H9 (cell line): ENCODE results near the gene VCAN. TPM values are rescaled to one million over a fixed set of nuclear protein-coding genes. Genes with fewer than 3 reads are reported as not detected.

ENCODE experiments used
- DNase-seq: peaks from one replicate; pipeline ENCODE4 v3.0.0-alpha.2; 2017
- H2AFZ ChIP-seq: one replicate; pipeline ENCODE4 v1.6.1; 2013; ENCODE audit warnings: mild to moderate bottlenecking, low read length, control low read depth, moderate library complexity
- H2AK5ac ChIP-seq: 2 replicates; pipeline ENCODE4 v1.6.1; 2013; ENCODE audit warnings: low read length, control low read depth, mixed read lengths; ENCODE audit not compliant: insufficient read length
- H2BK120ac ChIP-seq: one replicate; pipeline ENCODE4 v1.6.1; 2013; ENCODE audit warnings: low read depth, mild to moderate bottlenecking, low read length, control low read depth, inconsistent platforms; ENCODE audit not compliant: poor library complexity, severe bottlenecking
- H2BK12ac ChIP-seq: 2 replicates; pipeline ENCODE4 v1.6.1; 2013; ENCODE audit warnings: low read length, control low read depth, mixed read lengths, low read depth; ENCODE audit not compliant: insufficient read length
- H2BK15ac ChIP-seq: 2 replicates; pipeline ENCODE4 v1.6.1; 2013; ENCODE audit warnings: low read depth, low read length, control low read depth
- H2BK20ac ChIP-seq: one replicate; pipeline ENCODE4 v1.6.1; 2013; ENCODE audit warnings: low read depth, mild to moderate bottlenecking, low read length, control low read depth, inconsistent platforms; ENCODE audit not compliant: poor library complexity, severe bottlenecking
- H2BK5ac ChIP-seq: 2 replicates; pipeline ENCODE4 v1.6.1; 2013; ENCODE audit warnings: low read length, control low read depth, mixed read lengths; ENCODE audit not compliant: insufficient read length
- H3K14ac ChIP-seq: 2 replicates; pipeline ENCODE4 v1.6.1; 2013; ENCODE audit warnings: low read length, control low read depth; ENCODE audit not compliant: insufficient read depth
- H3K18ac ChIP-seq: 2 replicates; pipeline ENCODE4 v1.6.1; 2013; ENCODE audit warnings: low read depth, mild to moderate bottlenecking, mixed read lengths, low read length, control low read depth; ENCODE audit not compliant: insufficient read length
- H3K23ac ChIP-seq: 2 replicates; pipeline ENCODE4 v1.6.1; 2013; ENCODE audit warnings: low read length, control low read depth, mixed read lengths, low read depth; ENCODE audit not compliant: insufficient read length
- H3K23me2 ChIP-seq: 2 replicates; pipeline ENCODE4 v1.6.1; 2013; ENCODE audit warnings: low read depth, mild to moderate bottlenecking, mixed read lengths, low read length, control low read depth; ENCODE audit not compliant: insufficient read length, poor library complexity, severe bottlenecking
- H3K27ac ChIP-seq: 2 replicates; pipeline ENCODE4 v1.5.1; 2013; ENCODE audit warnings: low read length, control low read depth, mixed read lengths, low read depth; ENCODE audit not compliant: insufficient read length
- H3K27me3 ChIP-seq: 2 replicates; pipeline ENCODE4 v1.6.1; 2013; ENCODE audit warnings: low read length, control low read depth, inconsistent platforms; ENCODE audit not compliant: insufficient read depth
- H3K4ac ChIP-seq: 2 replicates; pipeline ENCODE4 v1.6.1; 2013; ENCODE audit warnings: low read depth, mild to moderate bottlenecking, control low read depth, inconsistent platforms, low read length, moderate library complexity
- H3K4me1 ChIP-seq: 2 replicates; pipeline ENCODE4 v1.6.1; 2013; ENCODE audit warnings: low read length, control low read depth, inconsistent platforms; ENCODE audit not compliant: insufficient read depth
- H3K4me2 ChIP-seq: 2 replicates; pipeline ENCODE4 v1.6.1; 2013; ENCODE audit warnings: low read length, control low read depth, mixed read lengths; ENCODE audit not compliant: insufficient read length, insufficient read depth
- H3K56ac ChIP-seq: 2 replicates; pipeline ENCODE4 v1.6.1; 2013; ENCODE audit warnings: low read depth, mild to moderate bottlenecking, mixed read lengths, low read length, control low read depth; ENCODE audit not compliant: insufficient read length
- H3K79me1 ChIP-seq: 2 replicates; pipeline ENCODE4 v1.6.1; 2013; ENCODE audit warnings: low read depth, mild to moderate bottlenecking, moderate library complexity, low read length, control low read depth, inconsistent platforms; ENCODE audit not compliant: insufficient read depth, poor library complexity, severe bottlenecking
- H3K79me2 ChIP-seq: 2 replicates; pipeline ENCODE4 v1.6.1; 2013; ENCODE audit warnings: low read length, control low read depth, inconsistent platforms; ENCODE audit not compliant: insufficient read depth
- H3K9ac ChIP-seq: 2 replicates; pipeline ENCODE4 v1.6.1; 2013; ENCODE audit warnings: low read length, control low read depth, mixed read lengths; ENCODE audit not compliant: insufficient read length; ENCODE audit errors: extremely low read depth
- H3K9me3 ChIP-seq: one replicate; pipeline ENCODE4 v1.6.1; 2013; ENCODE audit warnings: low read depth, low read length, inconsistent platforms; ENCODE audit not compliant: control insufficient read depth
- H3T11ph ChIP-seq: one replicate; pipeline ENCODE4 v1.6.1; 2013; ENCODE audit warnings: mild to moderate bottlenecking, low read length, control low read depth, inconsistent platforms
- H4K20me1 ChIP-seq: one replicate; pipeline ENCODE4 v1.6.1; 2013; ENCODE audit not compliant: control insufficient read depth, insufficient read length, insufficient read depth
- H4K5ac ChIP-seq: 2 replicates; pipeline ENCODE4 v1.6.1; 2013; ENCODE audit warnings: low read depth, mild to moderate bottlenecking, mixed read lengths, low read length, control low read depth; ENCODE audit not compliant: insufficient read length
- H4K8ac ChIP-seq: replicated peaks from 2 replicates; pipeline ENCODE4 v1.6.1; 2013; ENCODE audit warnings: low read length, control low read depth, mixed read lengths, low read depth; ENCODE audit not compliant: insufficient read length
- H4K91ac ChIP-seq: 2 replicates; pipeline ENCODE4 v1.6.1; 2013; ENCODE audit warnings: low read depth, mild to moderate bottlenecking, moderate library complexity, mixed read lengths, low read length, control low read depth; ENCODE audit not compliant: insufficient read length
- H3K27ac Mint-ChIP-seq, 3 experiments: 2 replicates in 2 of 3; 3 replicates in 1 of 3; pipeline ENCODE4 v1.8.0; 2020 to 2021; ENCODE audit warnings: mixed read lengths in 3 of 3, mild to moderate bottlenecking in 1 of 3, moderate library complexity in 1 of 3
- H3K27me3 Mint-ChIP-seq: 2 replicates; pipeline ENCODE4 v1.8.0; 2021; ENCODE audit warnings: low read depth, mild to moderate bottlenecking, moderate library complexity, mixed read lengths
- H3K36me3 Mint-ChIP-seq, 3 experiments: 2 replicates in 2 of 3; 3 replicates in 1 of 3; pipeline ENCODE4 v1.8.0; 2020 to 2021; ENCODE audit warnings: low read depth in 3 of 3, mixed read lengths in 3 of 3; ENCODE audit not compliant: insufficient read depth in 1 of 3
- H3K4me1 Mint-ChIP-seq, 2 experiments: 2 replicates each; pipeline ENCODE4 v1.8.0; 2020; ENCODE audit warnings: mixed read lengths in 2 of 2
- H3K4me3 Mint-ChIP-seq, 2 experiments: 2 replicates in 1 of 2; 3 replicates in 1 of 2; pipeline ENCODE4 v1.8.0; 2020 to 2021; ENCODE audit warnings: mild to moderate bottlenecking in 2 of 2, mixed read lengths in 2 of 2, moderate library complexity in 1 of 2
- H3K9me3 Mint-ChIP-seq, 2 experiments: 2 replicates in 1 of 2; 3 replicates in 1 of 2; pipeline ENCODE4 v1.8.0; 2020; ENCODE audit warnings: mild to moderate bottlenecking in 2 of 2, mixed read lengths in 2 of 2, moderate library complexity in 1 of 2
- CTCF ChIP-seq: fragments of 200-600 bp; sonication (generic); conservative IDR thresholded peaks from 3 replicates; pipeline ENCODE4 v1.8.0; 2021; ENCODE audit warnings: antibody characterized with exemption, mild to moderate bottlenecking
- WGBS: extraction: QIAGEN DNeasy Blood & Tissue Kit; methylation state at CpG from one replicate; pipeline ENCODE4 v1.1.7; 2013; ENCODE audit warnings: missing lambda C conversion rate, low lambda C conversion rate, mixed read lengths; ENCODE audit not compliant: insufficient read length; ENCODE audit errors: extremely low coverage; 5-methylcytosine and 5-hydroxymethylcytosine counted together
- total RNA-seq: library from RNA; stranded (reverse); gene quantifications from 2 replicates; pipeline ENCODE4 v1.2.1, GENCODE V29; 2021

The VCAN gene
- total RNA-seq, 1 experiment from 2014 or later = 278 TPM

GRCh38 chr5:83475391-83475863 lies 3.9 kb downstream of the VCAN start:
- H3K14ac ChIP-seq = no peak overlapping the region
- no peak overlapping the region for H3K23ac ChIP-seq
- H3K27me3 ChIP-seq = no peaks in the 10 kb centered on the region
- Mint-ChIP-seq H3K27me3 (no peaks in the 10 kb centered on the region), H3K27ac (peak overlapping the region; percentile 93 to 98 (median 96); a peak in 6 of 7 replicates), H3K9me3 (no peaks in the 10 kb centered on the region; a peak in 2 of 5 replicates), H3K4me1 (peaks cover 47 to 55% of the 10 kb centered on the region in 2 experiments), H3K4me3 (peak overlapping the region; percentile 68 to 92), H3K36me3 (peaks cover 4 to 30% (median 10%) of the 10 kb centered on the region in 3 experiments; a peak in 6 of 7 replicates)
- H2BK5ac ChIP-seq = no peak overlapping the region
- peak overlapping the region; percentile 90 for H3K27ac ChIP-seq
- no peak overlapping the region for H2BK12ac ChIP-seq
- H2AFZ ChIP-seq = no peak overlapping the region
- no peaks in the 10 kb centered on the region for H3K9me3 ChIP-seq
- H3K79me2 ChIP-seq = peaks cover 27% of the 10 kb centered on the region; the same call in 1 of the 2 replicates
- H3K4me1 ChIP-seq = peaks cover 8% of the 10 kb centered on the region; the same call in 1 of the 2 replicates
- no peak overlapping the region for H3K56ac ChIP-seq
- H2BK15ac ChIP-seq = no peak overlapping the region
- no peak overlapping the region for H2AK5ac ChIP-seq
- H3K18ac ChIP-seq = no peak overlapping the region
- H3K23me2 ChIP-seq = peaks cover 36% of the 10 kb centered on the region
- H3T11ph ChIP-seq = no peak overlapping the region
- H4K20me1 ChIP-seq = no peaks in the 10 kb centered on the region
- H4K91ac ChIP-seq = no peak overlapping the region
- H3K79me1 ChIP-seq = no peaks in the 10 kb centered on the region
- H3K9ac ChIP-seq = peak overlapping the region; percentile 66
- no peak overlapping the region for H2BK120ac ChIP-seq
- no peak overlapping the region for H4K5ac ChIP-seq
- no peak overlapping the region for H2BK20ac ChIP-seq
- peak overlapping the region; percentile 55 for H3K4me2 ChIP-seq
- no peak for DNase-seq
- no peak overlapping the region for H3K4ac ChIP-seq
- no CpG with 5 or more reads among the region's 5 CpGs for WGBS
- H4K8ac ChIP-seq = no peak overlapping the region
- no peak for TF ChIP-seq CTCF
